ENCODE measurements around the gene ADCY4.

GRCh38 chr14:24325963-24326362 is 8.9 kb downstream of the ADCY4 start:
- TF ChIP-seq CTCF (IDR thresholded peaks at IDR 0.05): no peak
- no peak for TF ChIP-seq POLR2A (IDR thresholded peaks at IDR 0.05)

Measured in testis (tissue), 2 donors.